Tibial nerve (tissue), 4 donors: ENCODE data around the gene SNX25. TPM values are rescaled to one million over a fixed set of nuclear protein-coding genes. Genes with fewer than 3 reads are reported as not detected.
A peak's percentile ranks its signal among the peaks of the same experiment; 100 is the strongest.
"Not testable (repeated sequence)": the region's sequence is repeated elsewhere in the genome, so short reads cannot be mapped to it uniquely, and the experiment has no call there.

ENCODE experiments used
- DNase-seq, 2 donors: peaks; one replicate each; pipeline ENCODE4 v3.0.0-alpha.2; 2019; ENCODE audit warnings: low spot score in 2 of 2
- H3K27ac ChIP-seq, 4 donors: fragments of 200-600 bp; sonication (generic) in 3 of 4; one replicate each; pipeline ENCODE4 v1.5.1; 2017 to 2019; ENCODE audit warnings: mild to moderate bottlenecking in 1 of 4
- H3K27me3 ChIP-seq, 2 donors: fragments of 200-600 bp; sonication (generic) in 1 of 2; one replicate each; pipeline versions ENCODE4 v1.5.1 to v1.6.0; 2017 to 2019
- H3K36me3 ChIP-seq, 3 donors: fragments of 200-600 bp; sonication (generic); one replicate each; pipeline ENCODE4 v1.5.1; 2018 to 2019
- H3K4me1 ChIP-seq, 4 donors: fragments of 200-600 bp; sonication (generic) in 3 of 4; one replicate each; pipeline ENCODE4 v1.5.1; 2017 to 2019
- H3K4me3 ChIP-seq, 4 donors: fragments of 200-600 bp; sonication (generic) in 3 of 4; one replicate each; pipeline ENCODE4 v1.5.1; 2017 to 2019; ENCODE audit warnings: mild to moderate bottlenecking in 1 of 4, moderate library complexity in 1 of 4
- H3K9me3 ChIP-seq, 4 donors: fragments of 200-600 bp; sonication (generic) in 3 of 4; one replicate each; pipeline ENCODE4 v1.5.1; 2017 to 2019
- CTCF ChIP-seq, 5 experiments: fragments of 200-600 bp in 3 of 5; fragments of 450-650 bp in 2 of 5; sonication (generic) in 3 of 5; IDR thresholded peaks; one replicate each; pipeline ENCODE4 v1.5.1; 2016 to 2019; ENCODE audit warnings: antibody characterized with exemption in 5 of 5, mild to moderate bottlenecking in 3 of 5, moderate library complexity in 2 of 5
- EP300 ChIP-seq, 2 donors: sonication (generic); formaldehyde crosslinking; IDR thresholded peaks; one replicate each; pipeline ENCODE4 v1.6.1; 2017; ENCODE audit warnings: antibody characterized with exemption in 2 of 2, mild to moderate bottlenecking in 1 of 2
- POLR2A ChIP-seq, 2 donors: fragments of 450-650 bp; IDR thresholded peaks; one replicate each; pipeline ENCODE4 v1.6.1; 2017; ENCODE audit warnings: antibody characterized with exemption in 2 of 2, mild to moderate bottlenecking in 2 of 2, moderate library complexity in 2 of 2
- WGBS, 2 donors: methylation state at CpG; one replicate each; pipeline ENCODE4 v1.1.5; 2018; 5-methylcytosine and 5-hydroxymethylcytosine counted together
- total RNA-seq, 4 donors: library from RNA; depleted of rRNA; stranded (reverse); fragments of >200 nt; gene quantifications; one replicate each; pipeline ENCODE4 v1.1.0, GENCODE V29; 2016

SNX25 gene
- total RNA-seq, 4 donors from 2014 or later = 17.7 to 29.4 (median 23.5) TPM

GRCh38 chr4:185307136-185307950 is 97.9 kb downstream of the SNX25 start:
- H3K36me3 ChIP-seq = peaks cover 0 to 25% (median 0%) of the 10 kb centered on the region in 3 donors
- no peak overlapping the region for H3K4me3 ChIP-seq
- no peak for DNase-seq
- H3K4me1 ChIP-seq = peaks cover 0 to 18% (median 2%) of the 10 kb centered on the region in 4 donors
- TF ChIP-seq POLR2A (IDR thresholded peaks at IDR 0.05) (no peak), EP300 (IDR thresholded peaks at IDR 0.05) (no peak), CTCF (IDR thresholded peaks at IDR 0.05) (no peak)
- peak overlapping the region in 2 of 4 donors; percentile 72 to 87 for H3K27ac ChIP-seq
- no peaks in the 10 kb centered on the region for H3K9me3 ChIP-seq
- WGBS, 2 donors = 77 to 79% methylated on average over 5 of the region's 5 CpGs
- no peaks in the 10 kb centered on the region for H3K27me3 ChIP-seq

- DNase-seq = no peak
- 87 to 88% methylated on average over 4 of the region's 4 CpGs for WGBS, 2 donors
Observed at GRCh38 chr4:185309770-185310169, 100.4 kb downstream of the SNX25 start.

GRCh38 chr4:185311113-185311888 is 101.9 kb downstream of the SNX25 start:
- no peak for DNase-seq
- Histone ChIP-seq H3K36me3 (peaks cover 0 to 49% (median 0%) of the 10 kb centered on the region in 3 donors), H3K9me3 (no peaks in the 10 kb centered on the region), H3K4me1 (peaks cover 0 to 8% (median under 1%) of the 10 kb centered on the region in 4 donors), H3K4me3 (no peak overlapping the region), H3K27me3 (no peaks in the 10 kb centered on the region), H3K27ac (no peak overlapping the region)
- WGBS, 2 donors = 92 to 97% methylated on average over 5 of the region's 5 CpGs
- no peak for TF ChIP-seq CTCF (IDR thresholded peaks at IDR 0.05)
- TF ChIP-seq POLR2A (IDR thresholded peaks at IDR 0.05) = no peak
- TF ChIP-seq EP300 (IDR thresholded peaks at IDR 0.05) = no peak

More at GRCh38 chr4:185309770-185310169, 100.4 kb downstream of the SNX25 start:
- no peak overlapping the region for H3K4me3 ChIP-seq
- H3K9me3 ChIP-seq = no peaks in the 10 kb centered on the region
- H3K36me3 ChIP-seq = peaks cover 0 to 47% (median 0%) of the 10 kb centered on the region in 3 donors
- no peak overlapping the region for H3K27ac ChIP-seq
- no peaks in the 10 kb centered on the region for H3K27me3 ChIP-seq
- peaks cover 0 to 18% (median 2%) of the 10 kb centered on the region in 4 donors for H3K4me1 ChIP-seq
- TF ChIP-seq POLR2A (IDR thresholded peaks at IDR 0.05) = no peak
- TF ChIP-seq EP300 (IDR thresholded peaks at IDR 0.05) = no peak
- no peak for TF ChIP-seq CTCF (IDR thresholded peaks at IDR 0.05)

GRCh38 chr4:185312699-185313098 is 103.3 kb downstream of the SNX25 start:
- no peaks in the 10 kb centered on the region for H3K4me1 ChIP-seq
- H3K27ac ChIP-seq = no peak overlapping the region
- 94 to 97% methylated on average over 5 of the region's 5 CpGs for WGBS, 2 donors
- H3K27me3 ChIP-seq = no peaks in the 10 kb centered on the region
- no peak overlapping the region for H3K4me3 ChIP-seq
- DNase-seq = no peak
- TF ChIP-seq EP300 (IDR thresholded peaks at IDR 0.05) (no peak), CTCF (IDR thresholded peaks at IDR 0.05) (no peak), POLR2A (IDR thresholded peaks at IDR 0.05) (no peak)
- peaks cover 0 to 61% (median 0%) of the 10 kb centered on the region in 3 donors for H3K36me3 ChIP-seq
- no peaks in the 10 kb centered on the region for H3K9me3 ChIP-seq

GRCh38 chr4:185317462-185317861 is 108.1 kb downstream of the SNX25 start:
- not testable (repeated sequence) for H3K27me3 ChIP-seq

More at GRCh38 chr4:185317462-185317861, 108.1 kb downstream of the SNX25 start:
- 82 to 93% methylated on average over 3 of the region's 3 CpGs for WGBS, 2 donors
- not testable (repeated sequence) for H3K9me3 ChIP-seq, H3K4me3 ChIP-seq, H3K4me1 ChIP-seq, DNase-seq, H3K27ac ChIP-seq
- H3K36me3 ChIP-seq = peaks cover 0 to 49% (median 0%) of the 10 kb centered on the region in 3 donors
